GM12892 (cell line): ENCODE data around the gene PLXDC1.

Experiments
- POLR2A ChIP-seq: IDR thresholded peaks from 2 replicates; pipeline ENCODE4 v1.6.1; 2011; ENCODE audit warnings: low read depth, low read length, control low read depth
- TAF1 ChIP-seq: IDR thresholded peaks from 2 replicates; pipeline ENCODE4 v1.6.1; 2011; ENCODE audit warnings: low read depth, mild to moderate bottlenecking, control low read depth, low read length, borderline replicate concordance

GRCh38 chr17:39080421-39081078 lies 70.9 kb downstream of the PLXDC1 start:
- TF ChIP-seq POLR2A (no peak), TAF1 (no peak)
